Natural killer cell treated with Interleukin-12 subunit alpha and Interleukin-12 subunit beta and Interleukin-15 and Interleukin-18, amount 100 ng/mL, for 72 hours (primary cell): ENCODE results near the gene KRT78. TPM values are rescaled to one million over a fixed set of nuclear protein-coding genes. Genes with fewer than 3 reads are reported as not detected.
A peak's percentile ranks its signal among the peaks of the same experiment; 100 is the strongest.

Experiments
- ATAC-seq, 2 donors: fragments of 150-1000 bp; cut with Tn5 transposase in 1 of 2; sonication (Bioruptor Pico), chemical (Tn5 transposase) in 1 of 2; 2 replicates each; pipeline ENCODE4 v1.10.0; 2021
- DNase-seq: peaks from one replicate; pipeline ENCODE4 v3.0.0; 2022; ENCODE audit warnings: low spot score
- H3K27ac Mint-ChIP-seq, 2 donors: 1 replicate in 1 of 2; 2 replicates in 1 of 2; pipeline ENCODE4 v1.8.0; 2022; ENCODE audit warnings: mixed read lengths in 2 of 2, mild to moderate bottlenecking in 1 of 2, moderate library complexity in 1 of 2
- H3K27me3 Mint-ChIP-seq, 2 donors: 1 replicate in 1 of 2; 2 replicates in 1 of 2; pipeline ENCODE4 v1.8.0; 2022; ENCODE audit warnings: mixed read lengths in 2 of 2
- H3K36me3 Mint-ChIP-seq: one replicate; pipeline ENCODE4 v1.8.0; 2022; ENCODE audit warnings: mixed read lengths
- H3K4me1 Mint-ChIP-seq, 2 donors: 1 replicate in 1 of 2; 2 replicates in 1 of 2; pipeline ENCODE4 v1.8.0; 2022; ENCODE audit warnings: low read depth in 2 of 2, mixed read lengths in 2 of 2, mild to moderate bottlenecking in 1 of 2
- H3K4me3 Mint-ChIP-seq: one replicate; pipeline ENCODE4 v1.8.0; 2022; ENCODE audit warnings: mixed read lengths
- H3K9me3 Mint-ChIP-seq: 2 replicates; pipeline ENCODE4 v1.8.0; 2022; ENCODE audit warnings: mixed read lengths
- total RNA-seq, 2 donors: library from RNA; stranded (reverse); gene quantifications; one replicate each; pipeline ENCODE4 v1.2.3, GENCODE V29; 2022

Gene KRT78
- total RNA-seq, 2 donors from 2014 or later: not detected

- DNase-seq (no peak), ATAC-seq (no peak)
- H3K4me1 Mint-ChIP-seq: peaks cover 20 to 25% of the 10 kb centered on the region in 2 donors
- no peak overlapping the region for H3K4me3 Mint-ChIP-seq
- peaks cover 6 to 12% of the 10 kb centered on the region in 2 donors for H3K27me3 Mint-ChIP-seq
- no peak overlapping the region for H3K27ac Mint-ChIP-seq
- H3K9me3 Mint-ChIP-seq: no peaks in the 10 kb centered on the region
- no peaks in the 10 kb centered on the region for H3K36me3 Mint-ChIP-seq
Observed at GRCh38 chr12:52877242-52877641, 28.4 kb upstream of the KRT78 start.

GRCh38 chr12:52876372-52876771 lies 27.6 kb upstream of the KRT78 start:
- Mint-ChIP-seq H3K4me1 (peaks cover 20 to 25% of the 10 kb centered on the region in 2 donors), H3K36me3 (no peaks in the 10 kb centered on the region), H3K4me3 (no peak overlapping the region), H3K27me3 (peaks cover 4 to 11% of the 10 kb centered on the region in 2 donors), H3K27ac (no peak overlapping the region), H3K9me3 (no peaks in the 10 kb centered on the region)
- ATAC-seq (no peak), DNase-seq (no peak)

- H3K4me3 Mint-ChIP-seq: peak overlapping the region; percentile 70
- DNase-seq (no peak), ATAC-seq (no peak)
- peaks cover 25 to 27% of the 10 kb centered on the region in 2 donors for H3K4me1 Mint-ChIP-seq
- H3K27me3 Mint-ChIP-seq: peaks cover 0 to 4% of the 10 kb centered on the region in 2 donors
- H3K27ac Mint-ChIP-seq: peak overlapping the region; percentile 52 to 78
- H3K36me3 Mint-ChIP-seq: no peaks in the 10 kb centered on the region
- no peaks in the 10 kb centered on the region for H3K9me3 Mint-ChIP-seq
Observed at GRCh38 chr12:52874573-52875435, 26.0 kb upstream of the KRT78 start.

- no peaks in the 10 kb centered on the region for H3K36me3 Mint-ChIP-seq
- DNase-seq (peak; percentile 69), ATAC-seq (peak; percentile 84 to 87)
- peaks cover 0 to 4% of the 10 kb centered on the region in 2 donors for H3K27me3 Mint-ChIP-seq
- H3K9me3 Mint-ChIP-seq: no peaks in the 10 kb centered on the region
- peaks cover 24 to 26% of the 10 kb centered on the region in 2 donors for H3K4me1 Mint-ChIP-seq
- H3K4me3 Mint-ChIP-seq: peak overlapping the region; percentile 70
- peak overlapping the region; percentile 52 to 78 for H3K27ac Mint-ChIP-seq
Observed at GRCh38 chr12:52873832-52874572, 25.2 kb upstream of the KRT78 start.

GRCh38 chr12:52873513-52873831 lies 24.7 kb upstream of the KRT78 start:
- peaks cover 0 to 4% of the 10 kb centered on the region in 2 donors for H3K27me3 Mint-ChIP-seq
- H3K9me3 Mint-ChIP-seq: no peaks in the 10 kb centered on the region
- peak overlapping the region; percentile 17 to 52 for H3K27ac Mint-ChIP-seq
- H3K4me3 Mint-ChIP-seq: peak overlapping the region; percentile 70
- no peaks in the 10 kb centered on the region for H3K36me3 Mint-ChIP-seq
- no peak for ATAC-seq
- H3K4me1 Mint-ChIP-seq: peaks cover 24 to 26% of the 10 kb centered on the region in 2 donors
- no peak for DNase-seq

GRCh38 chr12:52872644-52873389 lies 24.0 kb upstream of the KRT78 start:
- Mint-ChIP-seq H3K4me3 (peak overlapping the region; percentile 70), H3K36me3 (no peaks in the 10 kb centered on the region)

GRCh38 chr12:52871291-52872039 lies 22.7 kb upstream of the KRT78 start:
- H3K27me3 Mint-ChIP-seq: peaks cover 0 to 4% of the 10 kb centered on the region in 2 donors
- ATAC-seq: no peak
- no peak overlapping the region for H3K4me3 Mint-ChIP-seq
- DNase-seq: no peak
- H3K4me1 Mint-ChIP-seq: peaks cover 24 to 26% of the 10 kb centered on the region in 2 donors
- no peaks in the 10 kb centered on the region for H3K9me3 Mint-ChIP-seq
- no peak overlapping the region for H3K27ac Mint-ChIP-seq
- no peaks in the 10 kb centered on the region for H3K36me3 Mint-ChIP-seq

More at GRCh38 chr12:52872644-52873389, 24.0 kb upstream of the KRT78 start:
- Mint-ChIP-seq H3K9me3 (no peaks in the 10 kb centered on the region), H3K27ac (peak overlapping the region; percentile 17 to 52), H3K4me1 (peaks cover 24 to 26% of the 10 kb centered on the region in 2 donors), H3K27me3 (peaks cover 0 to 4% of the 10 kb centered on the region in 2 donors)
- ATAC-seq (no peak), DNase-seq (no peak)

GRCh38 chr12:52870361-52871290 lies 21.8 kb upstream of the KRT78 start:
- Mint-ChIP-seq H3K27ac (no peak overlapping the region), H3K36me3 (no peaks in the 10 kb centered on the region), H3K4me1 (peaks cover 24 to 26% of the 10 kb centered on the region in 2 donors), H3K9me3 (no peaks in the 10 kb centered on the region), H3K4me3 (no peak overlapping the region), H3K27me3 (peaks cover 0 to 4% of the 10 kb centered on the region in 2 donors)
- peak; percentile 62 to 74 for ATAC-seq
- peak; percentile 78 for DNase-seq

- Mint-ChIP-seq H3K9me3 (no peaks in the 10 kb centered on the region), H3K27ac (no peak overlapping the region), H3K36me3 (no peaks in the 10 kb centered on the region), H3K27me3 (no peaks in the 10 kb centered on the region), H3K4me3 (no peak overlapping the region), H3K4me1 (peaks cover 6 to 11% of the 10 kb centered on the region in 2 donors)
- ATAC-seq: no peak
- no peak for DNase-seq
Observed at GRCh38 chr12:52867642-52868041, 18.8 kb upstream of the KRT78 start.

GRCh38 chr12:52867152-52867551 lies 18.4 kb upstream of the KRT78 start:
- no peak for ATAC-seq
- H3K36me3 Mint-ChIP-seq: no peaks in the 10 kb centered on the region
- no peak overlapping the region for H3K27ac Mint-ChIP-seq
- H3K9me3 Mint-ChIP-seq: no peaks in the 10 kb centered on the region
- DNase-seq: no peak
- H3K27me3 Mint-ChIP-seq: no peaks in the 10 kb centered on the region
- peaks cover 5 to 11% of the 10 kb centered on the region in 2 donors for H3K4me1 Mint-ChIP-seq
- H3K4me3 Mint-ChIP-seq: no peak overlapping the region

GRCh38 chr12:52865090-52865944 lies 16.5 kb upstream of the KRT78 start:
- Mint-ChIP-seq H3K36me3 (no peaks in the 10 kb centered on the region), H3K4me1 (peaks cover 5 to 7% of the 10 kb centered on the region in 2 donors), H3K4me3 (no peak overlapping the region), H3K9me3 (no peaks in the 10 kb centered on the region), H3K27ac (no peak overlapping the region), H3K27me3 (no peaks in the 10 kb centered on the region)
- DNase-seq (no peak), ATAC-seq (no peak)
